Mesendoderm (in vitro differentiated cells): Measurements from ENCODE around the gene MYO15A.
A peak's percentile ranks its signal among the peaks of the same experiment; 100 is the strongest.

Experiments used
- DNase-seq: peaks from one replicate; pipeline ENCODE4 v3.0.0; 2013
- H2AK5ac ChIP-seq: 2 replicates; pipeline ENCODE4 v1.6.1; 2013; ENCODE audit warnings: low read length, inconsistent platforms
- H2BK120ac ChIP-seq: 2 replicates; pipeline ENCODE4 v1.6.1; 2013; ENCODE audit warnings: low read depth, mild to moderate bottlenecking, low read length, moderate library complexity, mixed read lengths
- H2BK15ac ChIP-seq: replicated peaks from 2 replicates; pipeline ENCODE4 v1.6.1; 2013; ENCODE audit warnings: low read depth, mild to moderate bottlenecking, moderate library complexity
- H2BK5ac ChIP-seq: 2 replicates; pipeline ENCODE4 v1.6.1; 2013; ENCODE audit warnings: low read length, inconsistent platforms
- H3K18ac ChIP-seq: 2 replicates; pipeline ENCODE4 v1.6.1; 2013; ENCODE audit warnings: mild to moderate bottlenecking, low read length, mixed read lengths
- H3K23ac ChIP-seq: one replicate; pipeline ENCODE4 v1.6.1; 2013; ENCODE audit warnings: low read length
- H3K27ac ChIP-seq: 2 replicates; pipeline ENCODE4 v1.5.1; 2013; ENCODE audit warnings: low read depth, mild to moderate bottlenecking, inconsistent platforms, low read length, moderate library complexity
- H3K27me3 ChIP-seq: 2 replicates; pipeline ENCODE4 v1.6.1; 2013; ENCODE audit warnings: low read length, control low read depth, mild to moderate bottlenecking, inconsistent platforms; ENCODE audit not compliant: insufficient read depth, poor library complexity
- H3K36me3 ChIP-seq: 2 replicates; pipeline ENCODE4 v1.6.1; 2013; ENCODE audit warnings: low read length, inconsistent platforms; ENCODE audit not compliant: control insufficient read depth, insufficient read depth
- H3K4ac ChIP-seq: one replicate; pipeline ENCODE4 v1.6.1; 2013; ENCODE audit warnings: low read depth, mild to moderate bottlenecking, low read length, moderate library complexity
- H3K4me1 ChIP-seq: 2 replicates; pipeline ENCODE4 v1.6.1; 2013; ENCODE audit warnings: low read depth, low read length, inconsistent platforms; ENCODE audit not compliant: control insufficient read depth
- H3K4me2 ChIP-seq: 2 replicates; pipeline ENCODE4 v1.6.1; 2013; ENCODE audit warnings: low read length
- H3K4me3 ChIP-seq: 2 replicates; pipeline ENCODE4 v1.5.1; 2013; ENCODE audit warnings: mild to moderate bottlenecking, low read length
- H3K56ac ChIP-seq: one replicate; pipeline ENCODE4 v1.6.1; 2013; ENCODE audit warnings: low read length
- H3K79me1 ChIP-seq: 2 replicates; pipeline ENCODE4 v1.6.1; 2013; ENCODE audit warnings: low read length, inconsistent platforms
- H3K79me2 ChIP-seq: 2 replicates; pipeline ENCODE4 v1.6.1; 2013; ENCODE audit warnings: mild to moderate bottlenecking, low read length; ENCODE audit not compliant: control insufficient read depth, insufficient read depth
- H3K9ac ChIP-seq: 2 replicates; pipeline ENCODE4 v1.6.1; 2013; ENCODE audit warnings: low read length, inconsistent platforms
- H4K5ac ChIP-seq: one replicate; pipeline ENCODE4 v1.6.1; 2013; ENCODE audit warnings: low read length
- H4K8ac ChIP-seq: one replicate; pipeline ENCODE4 v1.6.1; 2013; ENCODE audit warnings: low read depth, mild to moderate bottlenecking, control low read depth, low read length, moderate library complexity
- WGBS: extraction: QIAGEN DNeasy Blood & Tissue Kit; methylation state at CpG from one replicate; pipeline ENCODE4 v1.1.7; 2013; ENCODE audit warnings: low lambda C conversion rate, missing lambda C conversion rate; ENCODE audit not compliant: insufficient coverage; ENCODE audit errors: extremely low coverage; 5-methylcytosine and 5-hydroxymethylcytosine counted together

Gene MYO15A

DNA sequence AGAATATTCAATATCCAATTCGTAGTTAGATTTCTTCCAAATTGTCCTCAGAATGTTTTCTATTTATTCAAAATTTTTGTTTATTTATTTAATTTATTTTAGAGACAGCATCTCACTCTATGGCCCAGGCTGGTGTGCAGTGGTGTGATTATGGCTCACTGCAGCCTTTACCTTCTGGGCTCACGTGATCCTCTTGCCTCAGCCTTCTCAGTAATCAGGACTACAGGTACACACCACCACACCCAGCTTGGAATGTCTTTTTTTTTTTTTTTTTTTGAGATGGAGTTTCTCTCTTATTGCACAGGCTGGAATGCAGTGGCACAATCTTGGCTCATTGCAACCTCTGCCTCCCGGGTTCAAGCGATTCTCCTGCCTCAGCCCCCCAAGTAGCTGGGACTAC is 24.3 kb upstream of the MYO15A start:
- no peak overlapping the region for H2AK5ac ChIP-seq
- no peak overlapping the region for H2BK120ac ChIP-seq
- H3K56ac ChIP-seq = no peak overlapping the region
- no peak overlapping the region for H3K9ac ChIP-seq
- no CpG with 5 or more reads among the region's 4 CpGs for WGBS
- H3K27ac ChIP-seq = no peak overlapping the region
- H2BK15ac ChIP-seq = no peak overlapping the region
- H4K5ac ChIP-seq = no peak overlapping the region
- no peak overlapping the region for H3K4me2 ChIP-seq
- peaks cover 10% of the 10 kb centered on the region for H3K79me2 ChIP-seq
- no peak overlapping the region for H2BK5ac ChIP-seq
- peaks cover 2% of the 10 kb centered on the region for H3K4me1 ChIP-seq
- H4K8ac ChIP-seq = no peak overlapping the region
- no peak overlapping the region for H3K18ac ChIP-seq
- DNase-seq = no peak
- H3K27me3 ChIP-seq = no peaks in the 10 kb centered on the region
- H3K4ac ChIP-seq = no peak overlapping the region
- H3K23ac ChIP-seq = no peak overlapping the region
- no peak overlapping the region for H3K4me3 ChIP-seq
- H3K36me3 ChIP-seq = no peaks in the 10 kb centered on the region
- peaks cover 9% of the 10 kb centered on the region for H3K79me1 ChIP-seq

DNA sequence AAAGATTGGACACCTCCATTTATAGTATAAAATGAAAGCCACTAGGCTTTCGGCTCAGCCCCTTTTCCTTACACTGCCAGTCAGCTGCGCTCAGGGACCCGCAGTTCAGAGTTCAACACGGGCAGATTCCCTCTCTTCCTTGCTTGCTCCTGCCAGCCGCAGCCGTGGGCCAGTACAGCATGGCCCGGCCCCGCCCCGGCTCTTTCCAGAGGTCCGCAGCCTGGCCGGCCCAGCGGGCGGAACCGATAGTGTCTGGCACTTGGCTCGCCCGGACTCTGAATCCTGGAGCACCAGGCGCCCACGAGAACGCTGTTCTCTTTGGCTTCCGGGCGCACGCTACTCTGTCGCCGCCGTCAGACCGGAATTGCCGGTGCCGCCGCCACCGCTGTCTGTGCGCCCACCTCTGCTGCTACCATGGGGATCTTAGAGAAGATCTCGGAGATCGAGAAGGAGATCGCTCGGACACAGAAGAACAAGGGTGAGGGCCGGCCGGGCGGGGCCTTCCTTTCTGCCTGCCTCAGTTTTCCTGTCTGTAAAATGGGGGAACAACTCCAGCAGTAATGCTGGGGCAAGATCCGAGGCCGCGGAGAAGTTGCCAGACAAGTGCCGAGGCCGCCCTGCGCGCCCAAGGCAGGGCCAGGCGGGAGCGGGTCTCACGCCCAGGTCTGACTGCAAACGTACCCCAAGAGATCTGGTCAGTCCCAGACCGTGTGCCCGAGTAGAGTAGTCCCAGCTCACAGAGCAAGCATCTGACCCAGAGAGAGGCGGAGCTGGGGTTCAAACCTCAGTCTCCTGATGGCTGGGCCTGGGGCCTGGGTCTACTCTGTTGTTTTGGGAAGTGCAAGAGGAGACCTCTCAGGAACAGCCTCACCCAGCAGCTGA is 20.7 kb upstream of the MYO15A start, which contains the start of gene DRG2:
Gene DRG2 (plus strand): TSS at position 339 of the 882 bp plus-strand sequence. CDS start 76 bp downstream, at position 415.
- no peak within 1 kb of the TSS for H3K27ac ChIP-seq
- peaks cover 10% of the 10 kb centered on the region for H3K79me1 ChIP-seq
- no peak within 1 kb of the TSS for H2BK5ac ChIP-seq
- H3K36me3 ChIP-seq = no peaks in the 10 kb centered on the region
- H2AK5ac ChIP-seq = peak within 1 kb of the TSS; percentile 62
- peak within 1 kb of the TSS; percentile 88 for H3K4me2 ChIP-seq
- no CpG with 5 or more reads among the region's 52 CpGs for WGBS
- peak within 1 kb of the TSS; percentile 77 for H4K5ac ChIP-seq
- H3K9ac ChIP-seq = peak within 1 kb of the TSS; percentile 78
- H3K56ac ChIP-seq = peak within 1 kb of the TSS; percentile 91
- H2BK15ac ChIP-seq = no peak within 1 kb of the TSS
- no peaks in the 10 kb centered on the region for H3K27me3 ChIP-seq
- DNase-seq = peak; percentile 94
- H2BK120ac ChIP-seq = no peak within 1 kb of the TSS
- H4K8ac ChIP-seq = peak within 1 kb of the TSS; percentile 94
- H3K18ac ChIP-seq = peak within 1 kb of the TSS; percentile 9
- H3K23ac ChIP-seq = peak within 1 kb of the TSS; percentile 45
- peak within 1 kb of the TSS; percentile 83 for H3K4me3 ChIP-seq
- H3K4ac ChIP-seq = peak within 1 kb of the TSS; percentile 91
- H3K79me2 ChIP-seq = peaks cover 10% of the 10 kb centered on the region
- peaks cover 2% of the 10 kb centered on the region for H3K4me1 ChIP-seq

DNA sequence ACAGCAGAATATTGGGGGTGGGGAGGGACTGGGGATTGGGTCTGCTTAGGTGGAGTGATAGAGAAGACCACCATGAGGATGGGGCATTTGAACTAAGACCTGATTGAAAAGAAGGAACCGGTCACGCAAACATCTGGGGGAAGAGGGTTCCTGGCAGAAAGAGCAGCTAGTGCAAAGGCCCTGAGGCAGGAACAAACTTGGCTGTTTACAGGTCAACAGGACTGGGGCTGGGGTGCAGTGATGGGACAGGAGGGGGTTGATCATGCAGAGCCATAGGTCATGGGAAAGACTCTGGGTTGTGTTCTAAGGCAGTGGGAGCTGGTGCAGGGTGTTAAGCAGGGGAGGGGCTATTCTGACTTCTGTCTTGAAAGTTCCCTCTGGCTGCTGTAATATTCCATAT is 18.9 kb upstream of the MYO15A start:
- Histone ChIP-seq H3K79me2 (peaks cover 10% of the 10 kb centered on the region), H3K27me3 (no peaks in the 10 kb centered on the region), H2BK120ac (no peak overlapping the region), H3K4me1 (peaks cover 2% of the 10 kb centered on the region), H3K23ac (no peak overlapping the region), H3K4me3 (no peak overlapping the region), H3K36me3 (peaks cover 2% of the 10 kb centered on the region), H4K8ac (no peak overlapping the region), H4K5ac (no peak overlapping the region), H2BK15ac (no peak overlapping the region), H3K9ac (no peak overlapping the region), H2AK5ac (no peak overlapping the region), H2BK5ac (no peak overlapping the region), H3K18ac (no peak overlapping the region), H3K4me2 (no peak overlapping the region), H3K79me1 (peaks cover 10% of the 10 kb centered on the region), H3K27ac (no peak overlapping the region), H3K4ac (no peak overlapping the region), H3K56ac (no peak overlapping the region)
- WGBS = no CpG with 5 or more reads among the region's 2 CpGs
- DNase-seq = no peak

DNA sequence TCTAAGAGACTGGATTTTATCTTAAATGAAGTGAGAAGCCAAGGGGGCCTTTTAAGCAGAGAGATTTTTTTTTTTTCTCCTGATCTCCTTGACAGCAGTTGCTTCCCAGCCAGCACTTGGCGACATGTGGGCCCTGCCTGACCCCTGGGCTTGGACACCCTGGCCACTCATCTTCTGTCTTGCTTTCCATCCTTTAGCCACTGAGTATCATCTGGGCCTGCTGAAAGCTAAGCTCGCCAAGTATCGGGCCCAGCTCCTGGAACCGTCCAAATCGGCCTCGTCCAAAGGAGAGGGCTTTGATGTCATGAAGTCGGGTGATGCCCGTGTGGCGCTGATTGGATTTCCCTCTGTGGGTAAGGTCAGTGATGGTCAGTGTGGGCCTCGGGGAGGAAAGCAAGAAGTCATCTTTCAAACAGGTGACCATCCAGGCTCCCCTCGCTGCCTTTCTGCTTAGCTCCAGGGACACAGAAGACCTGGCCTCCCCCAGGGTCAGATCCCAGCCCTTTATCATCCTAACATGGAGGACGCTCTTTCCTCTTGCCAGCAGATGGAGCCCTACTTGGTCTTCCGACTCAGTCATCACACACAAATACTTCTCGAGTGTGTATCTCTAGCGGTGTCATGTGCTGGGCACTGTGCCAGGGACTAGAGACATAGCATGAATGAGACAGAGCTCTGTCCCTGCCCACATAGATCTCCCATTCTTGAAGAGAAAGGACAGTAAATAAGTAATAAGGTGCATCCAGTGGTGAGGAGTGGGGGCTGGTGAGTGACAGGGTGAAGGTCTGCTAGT is 14.7 kb upstream of the MYO15A start:
- H2BK120ac ChIP-seq = no peak overlapping the region
- no peak overlapping the region for H3K56ac ChIP-seq
- peaks cover under 1% of the 10 kb centered on the region for H3K4me1 ChIP-seq
- no peak overlapping the region for H3K27ac ChIP-seq
- H3K79me1 ChIP-seq = peaks cover 2% of the 10 kb centered on the region
- no peaks in the 10 kb centered on the region for H3K27me3 ChIP-seq
- no peak overlapping the region for H2BK5ac ChIP-seq
- H3K18ac ChIP-seq = no peak overlapping the region
- no peak overlapping the region for H3K4ac ChIP-seq
- no peak overlapping the region for H2AK5ac ChIP-seq
- peak; percentile 63 for DNase-seq
- no CpG with 5 or more reads among the region's 15 CpGs for WGBS
- H3K4me2 ChIP-seq = no peak overlapping the region
- H3K36me3 ChIP-seq = peaks cover 4% of the 10 kb centered on the region
- no peak overlapping the region for H3K9ac ChIP-seq
- peaks cover 2% of the 10 kb centered on the region for H3K79me2 ChIP-seq
- H3K23ac ChIP-seq = no peak overlapping the region
- no peak overlapping the region for H4K8ac ChIP-seq
- H4K5ac ChIP-seq = no peak overlapping the region
- H2BK15ac ChIP-seq = no peak overlapping the region
- H3K4me3 ChIP-seq = no peak overlapping the region

DNA sequence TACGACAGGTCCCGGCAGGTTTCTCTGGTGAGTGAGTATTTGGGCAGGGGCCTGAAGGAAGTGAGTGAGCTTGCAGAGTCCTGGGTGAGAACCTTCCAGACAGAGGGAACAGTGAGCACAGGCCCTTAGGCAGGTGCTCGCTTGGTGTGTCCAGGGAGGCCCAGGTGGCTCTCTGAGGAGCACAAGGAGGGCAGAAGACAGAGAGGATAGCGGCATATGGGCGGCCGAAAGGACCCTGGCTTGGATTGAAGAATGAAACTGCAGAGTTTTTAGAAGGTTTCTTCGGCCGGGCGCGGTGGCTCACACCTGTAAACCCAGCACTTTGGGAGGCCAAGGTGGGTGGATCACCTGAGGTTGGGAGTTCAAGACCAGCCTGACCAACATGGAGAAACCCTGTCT is 14.1 kb upstream of the MYO15A start:
- Histone ChIP-seq H3K4me1 (no peaks in the 10 kb centered on the region), H3K79me2 (no peaks in the 10 kb centered on the region), H3K36me3 (peaks cover 4% of the 10 kb centered on the region), H3K18ac (no peak overlapping the region), H3K56ac (no peak overlapping the region), H3K4me3 (no peak overlapping the region), H3K9ac (no peak overlapping the region), H4K8ac (no peak overlapping the region), H2BK5ac (no peak overlapping the region), H2BK120ac (no peak overlapping the region), H3K27me3 (no peaks in the 10 kb centered on the region), H2BK15ac (no peak overlapping the region), H3K4ac (no peak overlapping the region), H3K79me1 (peaks cover 1% of the 10 kb centered on the region), H2AK5ac (no peak overlapping the region), H3K23ac (no peak overlapping the region), H3K27ac (no peak overlapping the region), H4K5ac (no peak overlapping the region), H3K4me2 (no peak overlapping the region)
- no CpG with 5 or more reads among the region's 10 CpGs for WGBS
- DNase-seq = no peak
